HCT116 (cell line): ENCODE measurements around the gene RASAL2. TPM values are rescaled to one million over a fixed set of nuclear protein-coding genes. Genes with fewer than 3 reads are reported as not detected.

Experiments used
- ATAC-seq: fragments of 200-7000 bp; cut with Tn5 transposase; 2 replicates; pipeline ENCODE4 v1.9.1; 2020; ENCODE audit warnings: mild to moderate bottlenecking, moderate library complexity
- BruUV-seq: library from RNA; stranded (reverse); fragments of 400-500 nt; replicated peaks from 2 replicates; lab custom pipeline; 2021; lab: Mats Ljungman, UMichigan
- CTCF ChIA-PET: fragments of 300-600 bp; sonication (Branson Sonifier 250); formaldehyde crosslinking; loops from one replicate; lab custom pipeline; 2021; ENCODE audit warnings: antibody characterized with exemption; lab: Charles Lee
- POLR2A ChIA-PET: fragments of 300-600, 350-600 bp; sonication (Branson Sonifier 250); formaldehyde crosslinking; loops from one replicate; lab custom pipeline; 2021; ENCODE audit warnings: antibody characterized with exemption; lab: Charles Lee
- RAD21 ChIA-PET, 2 experiments: fragments of 300-600 bp; sonication (Branson Sonifier 250); formaldehyde crosslinking; loops; one replicate each; lab custom pipeline; 2023; ENCODE audit warnings: low total read pairs in 2 of 2; ENCODE audit not compliant: uncharacterized antibody in 2 of 2, unreplicated experiment in 2 of 2, low non-redundant PET in 1 of 2; lab: Charles Lee
- DNase-seq: peaks from one replicate; pipeline ENCODE4 v3.0.0-alpha.2; 2010; ENCODE audit warnings: low read depth, low spot score
- H2AFZ ChIP-seq: fragments of 200-600 bp; shearing (Covaris generic), sonication (generic); 2 replicates; pipeline ENCODE4 v1.6.1; 2017; ENCODE audit warnings: low read depth, mixed run types, mixed read lengths, antibody characterized with exemption, low read length; ENCODE audit not compliant: poor library complexity, severe bottlenecking
- H3K27ac ChIP-seq: 2 replicates; pipeline ENCODE4 v1.5.1; 2012; ENCODE audit warnings: low read depth, low read length
- H3K27me3 ChIP-seq: fragments of 200-600 bp; sonication (generic); 2 replicates; pipeline ENCODE4 v1.6.1; 2016; ENCODE audit warnings: mixed run types, low read length, mixed read lengths; ENCODE audit not compliant: insufficient read depth
- H3K36me3 ChIP-seq, 2 experiments: fragments of 200-500 bp in 1 of 2; fragments of 200-600 bp in 1 of 2; sonication (Bioruptor generic) in 1 of 2; sonication (generic) in 1 of 2; 2 replicates each; pipeline versions ENCODE4 v1.5.1 to v1.6.1; 2014 to 2016; ENCODE audit warnings: low read length in 2 of 2, inconsistent platforms in 1 of 2, mixed read lengths in 1 of 2, mixed run types in 1 of 2; ENCODE audit not compliant: insufficient read depth in 2 of 2, control insufficient read depth in 1 of 2
- H3K4me1 ChIP-seq, 2 experiments: fragments of 200-600 bp in 1 of 2; sonication (generic) in 1 of 2; 2 replicates each; pipeline versions ENCODE4 v1.5.1 to v1.6.1; 2012 to 2017; ENCODE audit warnings: low read length in 2 of 2, inconsistent platforms in 1 of 2, mild to moderate bottlenecking in 1 of 2, mixed read lengths in 1 of 2, mixed run types in 1 of 2, moderate library complexity in 1 of 2; ENCODE audit not compliant: insufficient read depth in 2 of 2, control insufficient read depth in 1 of 2
- H3K4me2 ChIP-seq: fragments of 200-600 bp; sonication (generic); 2 replicates; pipeline ENCODE4 v1.6.1; 2017; ENCODE audit warnings: mixed run types, low read length, mixed read lengths
- H3K4me3 ChIP-seq, 2 experiments: fragments of 200-600 bp in 1 of 2; sonication (generic) in 1 of 2; replicated peaks in 1 of 2; 2 replicates each; pipeline ENCODE4 v1.5.1; 2011 to 2016; ENCODE audit warnings: low read length in 2 of 2, control low read depth in 1 of 2, low read depth in 1 of 2, mild to moderate bottlenecking in 1 of 2, mixed read lengths in 1 of 2, mixed run types in 1 of 2
- H3K79me2 ChIP-seq: fragments of 200-600 bp; sonication (generic); 2 replicates; pipeline ENCODE4 v1.6.1; 2017; ENCODE audit warnings: mild to moderate bottlenecking, mixed run types, low read length, moderate library complexity, mixed read lengths; ENCODE audit not compliant: insufficient read depth
- H3K9ac ChIP-seq: fragments of 200-600 bp; sonication (generic); 2 replicates; pipeline ENCODE4 v1.6.1; 2016; ENCODE audit warnings: low read length, mixed read lengths
- H3K9me2 ChIP-seq: fragments of 200-600 bp; sonication (generic), shearing (Covaris generic); 2 replicates; pipeline ENCODE4 v1.6.1; 2017; ENCODE audit warnings: mixed run types, mild to moderate bottlenecking, moderate library complexity; ENCODE audit not compliant: insufficient read depth
- H3K9me3 ChIP-seq, 2 experiments: fragments of 200-500 bp in 1 of 2; fragments of 200-600 bp in 1 of 2; sonication (Bioruptor generic) in 1 of 2; sonication (generic) in 1 of 2; 2 replicates each; pipeline ENCODE4 v1.6.1; 2014 to 2017; ENCODE audit warnings: low read length in 2 of 2, mixed read lengths in 2 of 2, inconsistent platforms in 1 of 2, low read depth in 1 of 2, mild to moderate bottlenecking in 1 of 2, mixed run types in 1 of 2, moderate library complexity in 1 of 2; ENCODE audit not compliant: control insufficient read depth in 1 of 2, insufficient read depth in 1 of 2
- H4K20me1 ChIP-seq: fragments of 200-600 bp; sonication (generic), shearing (Covaris generic); 2 replicates; pipeline ENCODE4 v1.6.1; 2017; ENCODE audit warnings: mixed run types, mild to moderate bottlenecking, moderate library complexity; ENCODE audit not compliant: insufficient read depth
- ATF3 ChIP-seq: IDR thresholded peaks from 2 replicates; pipeline ENCODE4 v1.6.1; 2012
- CBX3 ChIP-seq: IDR thresholded peaks from 2 replicates; pipeline ENCODE4 v1.6.1; 2012; ENCODE audit warnings: low read depth
- CEBPB ChIP-seq: IDR thresholded peaks from 2 replicates; pipeline ENCODE4 v1.6.1; 2012; ENCODE audit warnings: low read depth
- EGR1 ChIP-seq: IDR thresholded peaks from 2 replicates; pipeline ENCODE4 v1.6.1; 2012; ENCODE audit warnings: low read depth
- ELF1 ChIP-seq: IDR thresholded peaks from 2 replicates; pipeline ENCODE4 v1.6.1; 2012; ENCODE audit warnings: low read depth, borderline replicate concordance
- EZH2phosphoT487 ChIP-seq: fragments of 200-600 bp; IDR thresholded peaks from 2 replicates; pipeline ENCODE4 v1.6.1; 2018; ENCODE audit warnings: antibody characterized with exemption, borderline replicate concordance
- POLR2AphosphoS5 ChIP-seq: IDR thresholded peaks from 2 replicates; pipeline ENCODE4 v1.6.1; 2011; ENCODE audit warnings: mild to moderate bottlenecking, low read depth, low read length, moderate library complexity
- RAD21 ChIP-seq: IDR thresholded peaks from 2 replicates; pipeline ENCODE4 v1.6.1; 2012; ENCODE audit warnings: low read depth, mild to moderate bottlenecking
- SIN3A ChIP-seq: IDR thresholded peaks from 2 replicates; pipeline ENCODE4 v1.6.1; 2012; ENCODE audit warnings: low read depth
- SRF ChIP-seq: IDR thresholded peaks from 2 replicates; pipeline ENCODE4 v1.6.1; 2012; ENCODE audit warnings: low read depth
- TCF7L2 ChIP-seq: IDR thresholded peaks from 2 replicates; pipeline ENCODE4 v1.7.0; 2011; ENCODE audit warnings: borderline replicate concordance, inconsistent platforms; ENCODE audit not compliant: insufficient read depth, insufficient read length; ENCODE audit errors: extremely low read depth
- YY1 ChIP-seq: IDR thresholded peaks from 2 replicates; pipeline ENCODE4 v1.6.1; 2011; ENCODE audit warnings: low read length, low read depth, moderate library complexity, mild to moderate bottlenecking; ENCODE audit not compliant: insufficient replicate concordance; ENCODE audit errors: extremely low read depth
- ZNF274 ChIP-seq: fragments of 200-500 bp; sonication (Bioruptor generic); IDR thresholded peaks from 2 replicates; pipeline ENCODE4 v1.6.1; 2014; ENCODE audit warnings: mild to moderate bottlenecking, low read depth, low read length, inconsistent platforms
- intact Hi-C: fragments of 100-400 bp; cut with micrococcal nuclease; formaldehyde crosslinking; loops from 2 replicates; pipeline ENCODE4 v1.10.0; 2022
- total RNA-seq: library from RNA; stranded (reverse); gene quantifications from one replicate; pipeline ENCODE4 v1.2.1, GENCODE V29; 2021; ENCODE audit not compliant: unreplicated experiment
- TF ChIP-seq, protein P1 (sequence below): IDR thresholded peaks from 2 replicates; pipeline ENCODE4 v1.6.1; 2011; ENCODE audit warnings: mild to moderate bottlenecking, low read length, moderate library complexity; ENCODE audit not compliant: insufficient replicate concordance; ENCODE audit errors: extremely low read depth
- TF ChIP-seq, protein P2 (sequence below): IDR thresholded peaks from 2 replicates; pipeline ENCODE4 v1.6.1; 2012; ENCODE audit warnings: low read depth

Gene RASAL2
- total RNA-seq, 1 experiment from 2014 or later = 11.7 TPM

DNA sequence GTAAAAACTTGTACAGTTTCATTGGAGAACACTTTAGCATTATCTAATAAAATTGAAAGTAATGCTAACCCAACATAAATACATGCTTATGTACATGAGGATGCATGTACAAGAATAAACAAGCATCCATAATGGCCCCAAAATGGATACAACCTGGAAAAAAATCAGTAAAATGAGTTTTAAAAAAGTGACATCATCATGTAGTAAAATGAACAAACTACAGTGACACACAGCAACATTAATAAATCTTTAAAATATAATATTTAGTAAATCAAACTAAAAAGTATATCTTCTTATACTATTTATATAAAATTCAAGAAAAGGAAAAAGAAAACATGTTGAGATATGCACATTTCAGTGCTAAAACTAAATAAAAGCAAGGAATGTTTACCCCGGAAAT lies 262.4 kb downstream of the RASAL2 start:
- Histone ChIP-seq H3K9me3 (no peaks in the 10 kb centered on the region), H2AFZ (no peak overlapping the region), H3K27me3 (no peaks in the 10 kb centered on the region), H3K27ac (no peak overlapping the region), H3K9me2 (no peaks in the 10 kb centered on the region), H3K9ac (no peak overlapping the region)
- intact Hi-C loops = no loop called here
- no peak for ATAC-seq
- TF ChIP-seq ATF3 = no peak
- TF ChIP-seq SIN3A = no peak
- TF ChIP-seq, protein P1, sequence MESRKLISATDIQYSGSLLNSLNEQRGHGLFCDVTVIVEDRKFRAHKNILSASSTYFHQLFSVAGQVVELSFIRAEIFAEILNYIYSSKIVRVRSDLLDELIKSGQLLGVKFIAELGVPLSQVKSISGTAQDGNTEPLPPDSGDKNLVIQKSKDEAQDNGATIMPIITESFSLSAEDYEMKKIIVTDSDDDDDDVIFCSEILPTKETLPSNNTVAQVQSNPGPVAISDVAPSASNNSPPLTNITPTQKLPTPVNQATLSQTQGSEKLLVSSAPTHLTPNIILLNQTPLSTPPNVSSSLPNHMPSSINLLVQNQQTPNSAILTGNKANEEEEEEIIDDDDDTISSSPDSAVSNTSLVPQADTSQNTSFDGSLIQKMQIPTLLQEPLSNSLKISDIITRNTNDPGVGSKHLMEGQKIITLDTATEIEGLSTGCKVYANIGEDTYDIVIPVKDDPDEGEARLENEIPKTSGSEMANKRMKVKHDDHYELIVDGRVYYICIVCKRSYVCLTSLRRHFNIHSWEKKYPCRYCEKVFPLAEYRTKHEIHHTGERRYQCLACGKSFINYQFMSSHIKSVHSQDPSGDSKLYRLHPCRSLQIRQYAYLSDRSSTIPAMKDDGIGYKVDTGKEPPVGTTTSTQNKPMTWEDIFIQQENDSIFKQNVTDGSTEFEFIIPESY = no peak
- TF ChIP-seq SRF = no peak
- TF ChIP-seq, protein P2, sequence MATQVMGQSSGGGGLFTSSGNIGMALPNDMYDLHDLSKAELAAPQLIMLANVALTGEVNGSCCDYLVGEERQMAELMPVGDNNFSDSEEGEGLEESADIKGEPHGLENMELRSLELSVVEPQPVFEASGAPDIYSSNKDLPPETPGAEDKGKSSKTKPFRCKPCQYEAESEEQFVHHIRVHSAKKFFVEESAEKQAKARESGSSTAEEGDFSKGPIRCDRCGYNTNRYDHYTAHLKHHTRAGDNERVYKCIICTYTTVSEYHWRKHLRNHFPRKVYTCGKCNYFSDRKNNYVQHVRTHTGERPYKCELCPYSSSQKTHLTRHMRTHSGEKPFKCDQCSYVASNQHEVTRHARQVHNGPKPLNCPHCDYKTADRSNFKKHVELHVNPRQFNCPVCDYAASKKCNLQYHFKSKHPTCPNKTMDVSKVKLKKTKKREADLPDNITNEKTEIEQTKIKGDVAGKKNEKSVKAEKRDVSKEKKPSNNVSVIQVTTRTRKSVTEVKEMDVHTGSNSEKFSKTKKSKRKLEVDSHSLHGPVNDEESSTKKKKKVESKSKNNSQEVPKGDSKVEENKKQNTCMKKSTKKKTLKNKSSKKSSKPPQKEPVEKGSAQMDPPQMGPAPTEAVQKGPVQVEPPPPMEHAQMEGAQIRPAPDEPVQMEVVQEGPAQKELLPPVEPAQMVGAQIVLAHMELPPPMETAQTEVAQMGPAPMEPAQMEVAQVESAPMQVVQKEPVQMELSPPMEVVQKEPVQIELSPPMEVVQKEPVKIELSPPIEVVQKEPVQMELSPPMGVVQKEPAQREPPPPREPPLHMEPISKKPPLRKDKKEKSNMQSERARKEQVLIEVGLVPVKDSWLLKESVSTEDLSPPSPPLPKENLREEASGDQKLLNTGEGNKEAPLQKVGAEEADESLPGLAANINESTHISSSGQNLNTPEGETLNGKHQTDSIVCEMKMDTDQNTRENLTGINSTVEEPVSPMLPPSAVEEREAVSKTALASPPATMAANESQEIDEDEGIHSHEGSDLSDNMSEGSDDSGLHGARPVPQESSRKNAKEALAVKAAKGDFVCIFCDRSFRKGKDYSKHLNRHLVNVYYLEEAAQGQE = no peak
- no peak for TF ChIP-seq CBX3
- no peak for TF ChIP-seq ZNF274
- no peak for TF ChIP-seq RAD21
- no peak for TF ChIP-seq TCF7L2
- TF ChIP-seq ELF1 = no peak
- no peak for TF ChIP-seq EGR1
- no peak for TF ChIP-seq YY1
- no peak for TF ChIP-seq EZH2phosphoT487
- no peak for TF ChIP-seq CEBPB
- TF ChIP-seq POLR2AphosphoS5 = no peak
- TF ChIP-seq, all 23 proteins: peak for 0
- no peaks in the 10 kb centered on the region for H3K79me2 ChIP-seq
- POLR2A ChIA-PET = no interaction called here
- no peaks in the 10 kb centered on the region for H3K36me3 ChIP-seq
- no TSS peak for BruUV-seq
- H3K4me1 ChIP-seq = peaks cover 2 to 20% of the 10 kb centered on the region in 2 experiments; a peak in 2 of 4 replicates
- H4K20me1 ChIP-seq = no peaks in the 10 kb centered on the region
- no peak overlapping the region for H3K4me3 ChIP-seq
- CTCF ChIA-PET = no interaction called here
- RAD21 ChIA-PET = no interaction called here
- no peak for DNase-seq
- H3K4me2 ChIP-seq = no peak overlapping the region
